NB4 (cell line): ENCODE measurements around the gene CFAP70.
"Not testable (repeated sequence)": the region's sequence is repeated elsewhere in the genome, so short reads cannot be mapped to it uniquely, and the experiment has no call there.

Experiments
- CTCF ChIP-seq: IDR thresholded peaks from one replicate; pipeline ENCODE4 v1.5.1; 2012; ENCODE audit warnings: low read depth, low read length
- POLR2A ChIP-seq: IDR thresholded peaks from 2 replicates; pipeline ENCODE4 v1.6.1; 2011; ENCODE audit warnings: mild to moderate bottlenecking; ENCODE audit not compliant: insufficient read length; ENCODE audit errors: extremely low read depth

GRCh38 chr10:73258612-73259011, 100.1 kb downstream of the CFAP70 start:
- TF ChIP-seq CTCF, POLR2A: not testable (repeated sequence)
